Measurements from ENCODE around the gene KL.

KL gene

DNA sequence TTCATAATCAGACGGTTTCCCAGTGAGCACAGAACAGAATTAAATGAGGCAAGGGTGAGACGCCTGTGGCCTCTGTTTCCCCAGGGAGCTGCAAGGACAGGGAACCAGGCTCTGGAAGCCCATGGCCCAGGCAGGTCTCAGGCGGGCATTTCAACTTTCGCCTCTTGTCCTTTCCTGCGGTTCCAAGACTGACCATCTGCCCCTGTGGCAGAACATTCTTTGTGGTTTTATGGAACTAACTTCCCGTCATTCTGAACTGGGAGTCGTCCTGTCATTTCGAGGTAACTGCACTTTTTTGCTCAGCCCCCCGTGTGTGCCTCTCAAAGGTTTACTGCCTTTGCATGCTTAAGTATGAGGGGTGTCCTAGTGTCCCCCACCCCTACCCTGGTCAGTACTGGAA is 70.9 kb downstream of the KL start:
- H3K27ac ChIP-seq (ENCODE audit: low read length): no peak overlapping the region
- H3K27me3 ChIP-seq (ENCODE audit: low read depth, low read length): no peaks in the 10 kb centered on the region
- no peaks in the 10 kb centered on the region for H3K9me3 ChIP-seq (ENCODE audit: control insufficient read depth in 1 of 2, low read length in 2 of 2)
- no peaks in the 10 kb centered on the region for H3K36me3 ChIP-seq (ENCODE audit: control insufficient read depth in 1 of 2, insufficient read depth in 2 of 2, low read length in 2 of 2)
- peaks cover 0 to 20% of the 10 kb centered on the region in 2 donors for H3K4me1 ChIP-seq (ENCODE audit: control insufficient read depth in 1 of 2, insufficient read depth in 2 of 2, low read length in 2 of 2)
- no peak overlapping the region for H3K4me3 ChIP-seq (ENCODE audit: low read depth in 1 of 2, low read length in 2 of 2)

GRCh38 chr13:33087790-33088189 is 71.6 kb downstream of the KL start:
- H3K36me3 ChIP-seq (ENCODE audit: control insufficient read depth in 1 of 2, insufficient read depth in 2 of 2, low read length in 2 of 2): no peaks in the 10 kb centered on the region

DNA sequence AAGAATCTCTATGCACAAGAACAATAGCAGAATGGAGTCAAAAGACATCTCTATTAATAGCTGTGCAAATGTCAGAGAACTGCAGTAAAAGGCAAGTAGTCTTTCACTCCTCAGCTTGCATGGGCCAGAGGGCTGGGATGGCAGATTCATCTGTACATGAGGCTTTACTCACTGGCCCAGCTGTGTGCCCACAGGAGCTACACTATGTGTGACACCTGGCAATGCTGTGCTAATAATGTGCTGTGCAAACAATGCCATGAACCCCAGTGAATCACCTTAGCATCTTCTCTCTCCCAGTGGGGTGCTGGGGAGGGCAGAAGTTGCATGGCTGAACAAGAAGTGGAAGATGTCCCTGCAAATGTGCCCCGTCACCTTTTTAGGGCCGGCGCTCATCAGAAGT is 73.1 kb downstream of the KL start:
- Histone ChIP-seq H3K4me3 (ENCODE audit: low read depth in 1 of 2, low read length in 2 of 2) (no peak overlapping the region), H3K4me1 (ENCODE audit: control insufficient read depth in 1 of 2, insufficient read depth in 2 of 2, low read length in 2 of 2) (peaks cover 0 to 21% of the 10 kb centered on the region in 2 donors), H3K27me3 (ENCODE audit: low read depth, low read length) (no peaks in the 10 kb centered on the region), H3K9me3 (ENCODE audit: control insufficient read depth in 1 of 2, low read length in 2 of 2) (no peaks in the 10 kb centered on the region), H3K27ac (ENCODE audit: low read length) (no peak overlapping the region), H3K36me3 (ENCODE audit: control insufficient read depth in 1 of 2, insufficient read depth in 2 of 2, low read length in 2 of 2) (no peaks in the 10 kb centered on the region)

More at GRCh38 chr13:33087790-33088189, 71.6 kb downstream of the KL start:
- no peaks in the 10 kb centered on the region for H3K9me3 ChIP-seq (ENCODE audit: control insufficient read depth in 1 of 2, low read length in 2 of 2)
- H3K4me1 ChIP-seq (ENCODE audit: control insufficient read depth in 1 of 2, insufficient read depth in 2 of 2, low read length in 2 of 2): peaks cover 0 to 21% of the 10 kb centered on the region in 2 donors
- no peak overlapping the region for H3K4me3 ChIP-seq (ENCODE audit: low read depth in 1 of 2, low read length in 2 of 2)
- no peaks in the 10 kb centered on the region for H3K27me3 ChIP-seq (ENCODE audit: low read depth, low read length)
- H3K27ac ChIP-seq (ENCODE audit: low read length): no peak overlapping the region

DNA sequence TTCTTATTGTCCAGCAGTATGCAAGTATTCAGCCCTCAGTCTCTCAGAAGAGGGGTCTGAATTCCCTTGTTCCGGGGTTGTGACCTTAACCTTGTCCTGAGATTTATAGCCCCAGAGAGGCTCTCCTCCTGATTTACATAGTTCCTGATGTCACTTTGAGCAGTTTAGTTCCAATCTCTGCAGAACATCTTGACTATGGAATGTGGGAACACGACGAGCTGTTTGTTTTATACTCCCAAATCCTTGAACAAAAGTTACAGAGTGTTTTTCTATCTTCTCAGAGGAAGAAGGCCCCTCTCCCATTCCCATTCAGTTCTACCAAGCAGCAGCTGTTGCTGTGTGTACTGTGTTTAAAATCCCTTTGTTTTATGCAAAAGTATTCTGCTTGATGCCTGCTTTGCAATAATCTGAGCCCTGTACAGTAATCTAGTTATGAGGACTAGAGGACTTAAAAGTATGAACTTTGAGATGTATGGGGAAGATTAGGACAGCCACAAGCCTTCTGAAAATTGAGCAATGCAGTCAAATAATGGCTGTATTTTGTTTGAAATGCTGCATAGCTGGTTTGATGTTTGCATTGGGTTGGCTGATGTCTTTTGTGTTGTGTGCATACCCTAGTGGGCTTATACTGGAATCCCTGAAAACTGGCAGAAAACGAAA is 74.7 kb downstream of the KL start:
- Histone ChIP-seq H3K9me3 (ENCODE audit: control insufficient read depth in 1 of 2, low read length in 2 of 2) (no peaks in the 10 kb centered on the region), H3K4me3 (ENCODE audit: low read depth in 1 of 2, low read length in 2 of 2) (no peak overlapping the region), H3K36me3 (ENCODE audit: control insufficient read depth in 1 of 2, insufficient read depth in 2 of 2, low read length in 2 of 2) (no peaks in the 10 kb centered on the region), H3K4me1 (ENCODE audit: control insufficient read depth in 1 of 2, insufficient read depth in 2 of 2, low read length in 2 of 2) (peaks cover 0 to 21% of the 10 kb centered on the region in 2 donors), H3K27ac (ENCODE audit: low read length) (peak overlapping the region; percentile 4), H3K27me3 (ENCODE audit: low read depth, low read length) (no peaks in the 10 kb centered on the region)

DNA sequence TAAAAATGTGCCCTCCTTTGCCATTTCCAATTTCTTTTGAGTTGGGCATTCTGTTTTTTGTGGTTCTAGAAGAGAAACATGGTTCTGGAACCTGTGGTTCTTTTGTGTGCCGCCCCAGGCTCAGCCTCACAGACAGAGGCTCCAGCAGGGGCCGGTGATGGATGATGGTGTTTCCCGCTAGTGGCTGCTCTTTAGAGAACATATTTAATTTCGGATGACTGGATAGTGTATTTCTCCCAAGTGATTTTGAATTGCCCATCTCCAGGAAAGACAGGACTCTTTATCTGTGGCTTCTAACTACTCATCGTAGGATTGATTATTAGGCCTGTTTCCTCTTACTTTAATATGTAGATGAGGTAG is 75.2 kb downstream of the KL start:
- no peaks in the 10 kb centered on the region for H3K36me3 ChIP-seq (ENCODE audit: control insufficient read depth in 1 of 2, insufficient read depth in 2 of 2, low read length in 2 of 2)
- H3K4me1 ChIP-seq (ENCODE audit: control insufficient read depth in 1 of 2, insufficient read depth in 2 of 2, low read length in 2 of 2): peaks cover 0 to 21% of the 10 kb centered on the region in 2 donors
- H3K27ac ChIP-seq (ENCODE audit: low read length): no peak overlapping the region
- no peak overlapping the region for H3K4me3 ChIP-seq (ENCODE audit: low read depth in 1 of 2, low read length in 2 of 2)
- H3K9me3 ChIP-seq (ENCODE audit: control insufficient read depth in 1 of 2, low read length in 2 of 2): no peaks in the 10 kb centered on the region
- no peaks in the 10 kb centered on the region for H3K27me3 ChIP-seq (ENCODE audit: low read depth, low read length)

DNA sequence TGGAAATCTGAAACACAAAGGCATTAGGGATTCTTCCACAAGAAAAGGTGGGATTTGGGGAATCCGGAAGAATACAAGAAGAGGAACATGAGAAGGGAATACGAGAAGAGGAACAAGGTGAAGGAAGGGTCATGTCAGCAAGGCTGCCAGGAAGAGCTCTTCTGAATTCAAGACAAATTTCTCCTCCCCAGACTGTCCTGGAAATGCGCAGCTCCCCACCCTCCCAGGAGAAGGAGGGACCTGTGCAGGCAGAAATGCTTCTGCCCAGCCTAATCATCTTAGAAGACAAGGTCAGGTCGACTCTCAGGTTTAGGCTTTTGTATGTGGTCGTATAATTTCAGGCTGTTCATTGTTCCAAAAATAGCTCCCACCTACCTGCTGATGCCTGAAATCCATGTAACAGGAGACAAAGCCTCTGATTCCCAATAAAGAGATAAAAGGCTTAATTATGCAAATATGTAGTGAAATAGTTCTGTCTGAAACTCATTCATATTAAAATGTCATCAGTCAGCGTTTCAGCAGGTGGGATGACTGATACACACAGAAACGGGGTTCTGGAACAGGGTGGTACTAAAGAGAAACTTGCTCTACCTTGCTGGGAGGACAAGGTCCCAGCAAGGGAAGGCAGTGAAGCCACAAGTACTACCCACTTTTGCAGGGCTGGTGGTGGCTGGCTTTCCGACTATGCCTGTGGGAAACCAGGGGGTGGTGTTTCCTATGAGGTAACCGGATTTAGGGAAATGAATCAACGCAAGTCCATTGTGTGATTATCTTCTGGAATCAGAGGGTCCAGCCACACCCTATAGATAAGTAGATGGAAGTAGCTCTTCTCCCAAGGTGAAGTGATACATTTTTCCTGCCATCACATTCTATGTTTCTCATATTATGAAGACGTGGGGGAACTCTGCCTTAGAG is 76.1 kb downstream of the KL start:
- no peaks in the 10 kb centered on the region for H3K36me3 ChIP-seq (ENCODE audit: control insufficient read depth in 1 of 2, insufficient read depth in 2 of 2, low read length in 2 of 2)
- H3K9me3 ChIP-seq (ENCODE audit: control insufficient read depth in 1 of 2, low read length in 2 of 2): no peaks in the 10 kb centered on the region
- no peak overlapping the region for H3K27ac ChIP-seq (ENCODE audit: low read length)
- no peak overlapping the region for H3K4me3 ChIP-seq (ENCODE audit: low read depth in 1 of 2, low read length in 2 of 2)
- peaks cover 0 to 21% of the 10 kb centered on the region in 2 donors for H3K4me1 ChIP-seq (ENCODE audit: control insufficient read depth in 1 of 2, insufficient read depth in 2 of 2, low read length in 2 of 2)
- H3K27me3 ChIP-seq (ENCODE audit: low read depth, low read length): no peaks in the 10 kb centered on the region

DNA sequence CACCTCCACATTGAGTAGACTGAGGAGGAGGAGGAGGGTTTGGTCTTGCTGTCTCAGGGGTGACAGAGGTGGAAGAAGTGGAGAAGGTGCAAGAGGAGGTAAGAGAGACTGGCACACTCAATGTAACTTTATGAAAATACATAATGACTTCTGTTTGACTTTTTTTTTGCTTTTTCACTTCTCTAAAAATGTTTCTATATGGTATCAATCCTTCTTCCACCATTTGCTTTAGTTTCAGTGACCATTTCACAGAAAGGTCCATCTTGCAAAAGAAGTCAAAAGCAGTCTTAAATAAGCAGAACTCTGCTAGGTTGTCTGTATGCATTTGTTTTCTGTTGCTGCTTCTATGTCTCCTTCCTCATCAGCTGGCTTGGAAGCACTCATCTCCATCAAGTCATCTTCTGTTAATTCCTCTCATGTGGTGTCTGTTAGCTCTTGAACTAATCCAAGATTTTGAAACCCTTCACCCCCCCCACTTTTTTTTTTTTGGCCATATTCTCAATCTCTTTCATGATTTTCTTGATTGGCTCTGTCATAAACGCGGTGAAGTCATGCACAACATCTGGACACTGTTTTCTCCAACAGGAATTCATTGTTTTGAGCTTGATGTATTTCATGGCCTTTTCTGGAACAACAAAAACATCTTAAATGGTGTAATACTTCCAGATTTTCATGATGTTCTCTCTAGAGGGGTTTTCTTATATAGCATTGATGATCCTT is 80.8 kb downstream of the KL start:
- Histone ChIP-seq H3K4me3 (ENCODE audit: low read depth in 1 of 2, low read length in 2 of 2) (no peak overlapping the region), H3K4me1 (ENCODE audit: control insufficient read depth in 1 of 2, insufficient read depth in 2 of 2, low read length in 2 of 2) (peaks cover 0 to 1% of the 10 kb centered on the region in 2 donors), H3K27ac (ENCODE audit: low read length) (no peak overlapping the region), H3K36me3 (ENCODE audit: control insufficient read depth in 1 of 2, insufficient read depth in 2 of 2, low read length in 2 of 2) (no peaks in the 10 kb centered on the region), H3K9me3 (ENCODE audit: control insufficient read depth in 1 of 2, low read length in 2 of 2) (peaks cover 0 to 2% of the 10 kb centered on the region in 2 donors), H3K27me3 (ENCODE audit: low read depth, low read length) (no peaks in the 10 kb centered on the region)

GRCh38 chr13:33099860-33100259 is 83.6 kb downstream of the KL start:
- Histone ChIP-seq H3K27me3 (ENCODE audit: low read depth, low read length) (no peaks in the 10 kb centered on the region), H3K4me3 (ENCODE audit: low read depth in 1 of 2, low read length in 2 of 2) (no peak overlapping the region), H3K9me3 (ENCODE audit: control insufficient read depth in 1 of 2, low read length in 2 of 2) (peaks cover 0 to 2% of the 10 kb centered on the region in 2 donors), H3K27ac (ENCODE audit: low read length) (no peak overlapping the region), H3K4me1 (ENCODE audit: control insufficient read depth in 1 of 2, insufficient read depth in 2 of 2, low read length in 2 of 2) (no peaks in the 10 kb centered on the region), H3K36me3 (ENCODE audit: control insufficient read depth in 1 of 2, insufficient read depth in 2 of 2, low read length in 2 of 2) (peaks cover 7 to 9% of the 10 kb centered on the region in 2 donors)

- peaks cover 11 to 13% of the 10 kb centered on the region in 2 donors for H3K36me3 ChIP-seq (ENCODE audit: control insufficient read depth in 1 of 2, insufficient read depth in 2 of 2, low read length in 2 of 2)
- H3K4me3 ChIP-seq (ENCODE audit: low read depth in 1 of 2, low read length in 2 of 2): no peak overlapping the region
- no peaks in the 10 kb centered on the region for H3K27me3 ChIP-seq (ENCODE audit: low read depth, low read length)
- H3K27ac ChIP-seq (ENCODE audit: low read length): no peak overlapping the region
- no peaks in the 10 kb centered on the region for H3K4me1 ChIP-seq (ENCODE audit: control insufficient read depth in 1 of 2, insufficient read depth in 2 of 2, low read length in 2 of 2)
- H3K9me3 ChIP-seq (ENCODE audit: control insufficient read depth in 1 of 2, low read length in 2 of 2): peaks cover 0 to 2% of the 10 kb centered on the region in 2 donors
Observed at GRCh38 chr13:33100886-33101285, 84.7 kb downstream of the KL start.

GRCh38 chr13:33101835-33102234 is 85.6 kb downstream of the KL start:
- H3K27me3 ChIP-seq (ENCODE audit: low read depth, low read length): no peaks in the 10 kb centered on the region
- H3K4me3 ChIP-seq (ENCODE audit: low read depth in 1 of 2, low read length in 2 of 2): no peak overlapping the region
- H3K27ac ChIP-seq (ENCODE audit: low read length): no peak overlapping the region
- H3K9me3 ChIP-seq (ENCODE audit: control insufficient read depth in 1 of 2, low read length in 2 of 2): peaks cover 0 to 2% of the 10 kb centered on the region in 2 donors
- H3K4me1 ChIP-seq (ENCODE audit: control insufficient read depth in 1 of 2, insufficient read depth in 2 of 2, low read length in 2 of 2): peaks cover 0 to 6% of the 10 kb centered on the region in 2 donors
- peaks cover 11 to 22% of the 10 kb centered on the region in 2 donors for H3K36me3 ChIP-seq (ENCODE audit: control insufficient read depth in 1 of 2, insufficient read depth in 2 of 2, low read length in 2 of 2)

DNA sequence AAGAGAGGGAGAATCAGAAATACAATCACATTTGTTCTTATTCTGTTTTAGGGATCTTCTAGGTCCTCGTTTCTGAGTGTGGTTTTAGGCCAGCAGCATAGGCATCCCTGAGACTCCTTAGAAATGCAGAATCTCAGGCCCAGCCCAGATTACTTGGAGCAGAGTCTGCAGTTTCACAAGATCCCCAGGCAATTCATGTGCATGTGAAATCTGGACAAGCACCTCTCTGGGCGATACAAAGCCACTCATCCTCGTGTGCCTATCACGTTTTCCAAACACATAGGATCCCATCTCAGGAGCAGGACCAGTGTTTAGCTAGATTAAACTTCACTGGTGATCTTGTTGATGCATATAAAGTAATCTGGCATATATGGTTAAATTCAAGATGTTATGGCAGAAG is 87.2 kb downstream of the KL start:
- no peaks in the 10 kb centered on the region for H3K27me3 ChIP-seq (ENCODE audit: low read depth, low read length)
- H3K9me3 ChIP-seq (ENCODE audit: control insufficient read depth in 1 of 2, low read length in 2 of 2): peaks cover 0 to under 1% of the 10 kb centered on the region in 2 donors
- peaks cover 4 to 22% of the 10 kb centered on the region in 2 donors for H3K4me1 ChIP-seq (ENCODE audit: control insufficient read depth in 1 of 2, insufficient read depth in 2 of 2, low read length in 2 of 2)
- no peak overlapping the region for H3K27ac ChIP-seq (ENCODE audit: low read length)
- H3K4me3 ChIP-seq (ENCODE audit: low read depth in 1 of 2, low read length in 2 of 2): no peak overlapping the region
- peaks cover 25 to 35% of the 10 kb centered on the region in 2 donors for H3K36me3 ChIP-seq (ENCODE audit: control insufficient read depth in 1 of 2, insufficient read depth in 2 of 2, low read length in 2 of 2)
